Measurements from ENCODE around the gene SKA1. TPM values are rescaled to one million over a fixed set of nuclear protein-coding genes. Genes with fewer than 3 reads are reported as not detected.

Gene SKA1
- total RNA-seq, 4 donors from 2014 or later, result 0.13 to 0.77 TPM; not detected in 2

GRCh38 chr18:50338122-50338521 is 36.7 kb upstream of the SKA1 start:
- no peaks in the 10 kb centered on the region for H3K4me1 ChIP-seq
- no peaks in the 10 kb centered on the region for H3K27me3 ChIP-seq
- 60 to 77% methylated on average over 2 of the region's 2 CpGs for WGBS, 2 donors (ENCODE audit: low coverage in 1 of 2)
- no peak overlapping the region for H3K27ac ChIP-seq
- no peak overlapping the region for H3K4me3 ChIP-seq
- H3K9me3 ChIP-seq, result no peaks in the 10 kb centered on the region
- H3K36me3 ChIP-seq, result no peaks in the 10 kb centered on the region
- TF ChIP-seq, protein P1, sequence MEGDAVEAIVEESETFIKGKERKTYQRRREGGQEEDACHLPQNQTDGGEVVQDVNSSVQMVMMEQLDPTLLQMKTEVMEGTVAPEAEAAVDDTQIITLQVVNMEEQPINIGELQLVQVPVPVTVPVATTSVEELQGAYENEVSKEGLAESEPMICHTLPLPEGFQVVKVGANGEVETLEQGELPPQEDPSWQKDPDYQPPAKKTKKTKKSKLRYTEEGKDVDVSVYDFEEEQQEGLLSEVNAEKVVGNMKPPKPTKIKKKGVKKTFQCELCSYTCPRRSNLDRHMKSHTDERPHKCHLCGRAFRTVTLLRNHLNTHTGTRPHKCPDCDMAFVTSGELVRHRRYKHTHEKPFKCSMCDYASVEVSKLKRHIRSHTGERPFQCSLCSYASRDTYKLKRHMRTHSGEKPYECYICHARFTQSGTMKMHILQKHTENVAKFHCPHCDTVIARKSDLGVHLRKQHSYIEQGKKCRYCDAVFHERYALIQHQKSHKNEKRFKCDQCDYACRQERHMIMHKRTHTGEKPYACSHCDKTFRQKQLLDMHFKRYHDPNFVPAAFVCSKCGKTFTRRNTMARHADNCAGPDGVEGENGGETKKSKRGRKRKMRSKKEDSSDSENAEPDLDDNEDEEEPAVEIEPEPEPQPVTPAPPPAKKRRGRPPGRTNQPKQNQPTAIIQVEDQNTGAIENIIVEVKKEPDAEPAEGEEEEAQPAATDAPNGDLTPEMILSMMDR (IDR thresholded peaks at IDR 0.05), result no peak
- no peak for TF ChIP-seq POLR2AphosphoS5 (IDR thresholded peaks at IDR 0.05)
- no peak for TF ChIP-seq POLR2A (IDR thresholded peaks at IDR 0.05)
- TF ChIP-seq EP300 (IDR thresholded peaks at IDR 0.05), result no peak
- ATAC-seq, result no peak

- H3K9me3 ChIP-seq, result no peaks in the 10 kb centered on the region
- no peaks in the 10 kb centered on the region for H3K27me3 ChIP-seq
- no peak overlapping the region for H3K4me3 ChIP-seq
- no peak for TF ChIP-seq POLR2A (IDR thresholded peaks at IDR 0.05)
- TF ChIP-seq, protein P1 (IDR thresholded peaks at IDR 0.05), result no peak
- no peak for TF ChIP-seq EP300 (IDR thresholded peaks at IDR 0.05)
- TF ChIP-seq POLR2AphosphoS5 (IDR thresholded peaks at IDR 0.05), result no peak
- H3K27ac ChIP-seq, result no peak overlapping the region
- ATAC-seq, result no peak
- no peaks in the 10 kb centered on the region for H3K36me3 ChIP-seq
- H3K4me1 ChIP-seq, result no peaks in the 10 kb centered on the region
- WGBS, 2 donors (ENCODE audit: low coverage in 1 of 2), result 0 to 40% methylated on average over 1 to 2 of the region's 2 CpGs
Observed at GRCh38 chr18:50338715-50339114, 36.1 kb upstream of the SKA1 start.

DNA sequence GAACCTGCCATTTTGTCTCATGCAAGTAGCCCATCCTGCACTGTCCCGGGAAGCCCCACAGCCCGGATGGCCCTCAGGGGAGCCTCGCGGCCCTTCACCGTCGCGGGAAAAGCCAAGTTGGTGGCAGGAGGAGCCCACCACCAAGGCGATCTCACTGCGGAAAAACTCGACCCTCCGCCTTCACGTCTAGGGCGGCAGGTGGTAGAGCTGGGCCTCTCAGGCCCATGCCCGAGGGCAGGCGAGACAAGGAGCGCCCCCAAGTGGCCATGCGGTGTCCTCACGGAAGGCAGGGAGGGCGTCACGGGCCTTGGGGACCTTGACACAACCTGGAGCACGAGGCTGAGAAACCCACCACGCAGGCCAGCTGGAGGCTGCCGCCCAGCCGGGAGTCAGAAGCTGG is 34.8 kb upstream of the SKA1 start:
- no peak for ATAC-seq
- no peaks in the 10 kb centered on the region for H3K4me1 ChIP-seq
- no peaks in the 10 kb centered on the region for H3K27me3 ChIP-seq
- no peak overlapping the region for H3K27ac ChIP-seq
- whole genome bisulfite sequencing, 2 donors (ENCODE audit: low coverage in 1 of 2), result no CpG with 5 or more reads among the region's 24 CpGs
- no peaks in the 10 kb centered on the region for H3K9me3 ChIP-seq
- no peaks in the 10 kb centered on the region for H3K36me3 ChIP-seq
- TF ChIP-seq POLR2AphosphoS5 (IDR thresholded peaks at IDR 0.05) (no peak), POLR2A (IDR thresholded peaks at IDR 0.05) (no peak), EP300 (IDR thresholded peaks at IDR 0.05) (no peak)
- TF ChIP-seq, protein P1 (IDR thresholded peaks at IDR 0.05), result no peak
- H3K4me3 ChIP-seq, result no peak overlapping the region

GRCh38 chr18:50341443-50341842 is 33.4 kb upstream of the SKA1 start:
- Histone ChIP-seq H3K4me3 (no peak overlapping the region), H3K27ac (no peak overlapping the region), H3K9me3 (no peaks in the 10 kb centered on the region), H3K4me1 (no peaks in the 10 kb centered on the region), H3K27me3 (no peaks in the 10 kb centered on the region), H3K36me3 (no peaks in the 10 kb centered on the region)
- no peak for ATAC-seq
- WGBS, 2 donors (ENCODE audit: low coverage in 1 of 2), result 56 to 72% methylated on average over 2 of the region's 2 CpGs
- TF ChIP-seq, protein P1 (IDR thresholded peaks at IDR 0.05), result no peak
- TF ChIP-seq EP300 (IDR thresholded peaks at IDR 0.05), result no peak
- TF ChIP-seq POLR2AphosphoS5 (IDR thresholded peaks at IDR 0.05), result no peak
- TF ChIP-seq POLR2A (IDR thresholded peaks at IDR 0.05), result no peak

GRCh38 chr18:50350699-50351098 is 24.1 kb upstream of the SKA1 start:
- Histone ChIP-seq H3K27ac (no peak overlapping the region), H3K27me3 (peaks cover 17% of the 10 kb centered on the region), H3K36me3 (no peaks in the 10 kb centered on the region), H3K9me3 (no peaks in the 10 kb centered on the region), H3K4me3 (no peak overlapping the region), H3K4me1 (no peaks in the 10 kb centered on the region)
- WGBS, 2 donors (ENCODE audit: low coverage in 1 of 2), result 62 to 89% methylated on average over 2 of the region's 2 CpGs
- TF ChIP-seq POLR2AphosphoS5 (IDR thresholded peaks at IDR 0.05) (no peak), POLR2A (IDR thresholded peaks at IDR 0.05) (no peak), EP300 (IDR thresholded peaks at IDR 0.05) (no peak)
- TF ChIP-seq, protein P1 (IDR thresholded peaks at IDR 0.05), result no peak
- no peak for ATAC-seq

All from gastroesophageal sphincter (tissue), 4 donors.